ENCODE results near the gene AADACL4.

- TF ChIP-seq CTCF (IDR thresholded peaks at IDR 0.05): no peak
- peak; percentile 71 for TF ChIP-seq POLR2AphosphoS5 (IDR thresholded peaks at IDR 0.05; ENCODE audit: low read depth, low read length)
- TF ChIP-seq SIN3A (IDR thresholded peaks at IDR 0.05; ENCODE audit: borderline replicate concordance, insufficient read depth, low read depth, low read length): no peak
These were observed 34.3 kb upstream of the AADACL4 start for GRCh38 chr1:12609469-12610003.

All from Panc1 (cell line).